Esophagus muscularis mucosa (tissue), 3 donors: ENCODE results near the gene ARHGAP24.

Experiments used
- CTCF ChIP-seq, 3 experiments: fragments of 200-600 bp in 2 of 3; fragments of 450-650 bp in 1 of 3; sonication (generic) in 2 of 3; IDR thresholded peaks; one replicate each; pipeline ENCODE4 v1.5.1; 2017 to 2019; ENCODE audit warnings: antibody characterized with exemption in 3 of 3, mild to moderate bottlenecking in 2 of 3, moderate library complexity in 1 of 3
- POLR2A ChIP-seq: fragments of 450-650 bp; IDR thresholded peaks from one replicate; pipeline ENCODE4 v1.6.1; 2017; ENCODE audit warnings: antibody characterized with exemption, moderate library complexity, mild to moderate bottlenecking, low read depth
- POLR2AphosphoS5 ChIP-seq, 2 donors: sonication (generic); formaldehyde crosslinking; IDR thresholded peaks; one replicate each; pipeline ENCODE4 v1.6.1; 2017; ENCODE audit warnings: antibody characterized with exemption in 2 of 2

GRCh38 chr4:85824166-85824945, 349.4 kb downstream of the ARHGAP24 start:
- TF ChIP-seq CTCF (IDR thresholded peaks at IDR 0.05) (no peak), POLR2A (no peak), POLR2AphosphoS5 (IDR thresholded peaks at IDR 0.05) (no peak)
